ENCODE measurements around the gene IQGAP1.
A peak's percentile ranks its signal among the peaks of the same experiment; 100 is the strongest.

Gene IQGAP1

GRCh38 chr15:90389513-90389912 is 1.5 kb downstream of the IQGAP1 start:
- peak overlapping the region; percentile 83 for H3K4me3 ChIP-seq

GRCh38 chr15:90393040-90393439 is 5.0 kb downstream of the IQGAP1 start:
- Histone ChIP-seq H3K4me1 (peaks cover 14% of the 10 kb centered on the region), H3K36me3 (replicated peaks) (peaks cover 25% of the 10 kb centered on the region), H3K9me3 (no peaks in the 10 kb centered on the region), H3K27me3 (ENCODE audit: low read depth) (no peaks in the 10 kb centered on the region), H3K4me3 (no peak overlapping the region)
- DNase-seq (ENCODE audit: low spot score in 2 of 2) = no peak
- in situ Hi-C loops (cut with MboI; ENCODE audit: low sequenced_read_pairs) = no loop called here

More at GRCh38 chr15:90389513-90389912, 1.5 kb downstream of the IQGAP1 start:
- H3K27me3 ChIP-seq (ENCODE audit: low read depth) = no peaks in the 10 kb centered on the region
- DNase-seq (ENCODE audit: low spot score in 2 of 2) = no peak
- in situ Hi-C loops (cut with MboI; ENCODE audit: low sequenced_read_pairs) = no loop called here
- peaks cover 17% of the 10 kb centered on the region for H3K4me1 ChIP-seq
- peaks cover 19% of the 10 kb centered on the region for H3K36me3 ChIP-seq (replicated peaks)
- 0 out of 2 replicates have a peak, but pooled peaks cover 3% of the 10 kb centered on the region for H3K9me3 ChIP-seq

GRCh38 chr15:90394074-90394473 is 6.0 kb downstream of the IQGAP1 start:
- Histone ChIP-seq H3K4me3 (no peak overlapping the region), H3K9me3 (no peaks in the 10 kb centered on the region), H3K27me3 (ENCODE audit: low read depth) (no peaks in the 10 kb centered on the region), H3K4me1 (peaks cover 14% of the 10 kb centered on the region), H3K36me3 (replicated peaks) (peaks cover 22% of the 10 kb centered on the region)
- DNase-seq (ENCODE audit: low spot score in 2 of 2) = no peak
- in situ Hi-C loops (cut with MboI; ENCODE audit: low sequenced_read_pairs) = no loop called here

GRCh38 chr15:90394748-90395442 is 6.9 kb downstream of the IQGAP1 start:
- peaks cover 18% of the 10 kb centered on the region for H3K4me1 ChIP-seq
- H3K9me3 ChIP-seq = no peaks in the 10 kb centered on the region
- in situ Hi-C loops (cut with MboI; ENCODE audit: low sequenced_read_pairs) = no loop called here
- H3K4me3 ChIP-seq = no peak overlapping the region
- DNase-seq (ENCODE audit: low spot score in 2 of 2) = no peak
- H3K36me3 ChIP-seq (replicated peaks) = peaks cover 22% of the 10 kb centered on the region
- H3K27me3 ChIP-seq (ENCODE audit: low read depth) = no peaks in the 10 kb centered on the region

GRCh38 chr15:90396321-90396720 is 8.3 kb downstream of the IQGAP1 start:
- H3K4me1 ChIP-seq = peaks cover 21% of the 10 kb centered on the region
- no peak overlapping the region for H3K4me3 ChIP-seq
- H3K36me3 ChIP-seq (replicated peaks) = peaks cover 14% of the 10 kb centered on the region
- DNase-seq (ENCODE audit: low spot score in 2 of 2) = no peak
- H3K9me3 ChIP-seq = no peaks in the 10 kb centered on the region
- H3K27me3 ChIP-seq (ENCODE audit: low read depth) = no peaks in the 10 kb centered on the region
- in situ Hi-C loops (cut with MboI; ENCODE audit: low sequenced_read_pairs) = no loop called here

GRCh38 chr15:90400005-90400758 is 12.1 kb downstream of the IQGAP1 start:
- H3K9me3 ChIP-seq = no peaks in the 10 kb centered on the region
- no peak overlapping the region for H3K4me3 ChIP-seq
- DNase-seq (ENCODE audit: low spot score in 2 of 2) = no peak
- no peaks in the 10 kb centered on the region for H3K27me3 ChIP-seq (ENCODE audit: low read depth)
- in situ Hi-C loops (cut with MboI; ENCODE audit: low sequenced_read_pairs) = no loop called here
- peaks cover 46% of the 10 kb centered on the region for H3K4me1 ChIP-seq
- 0 out of 2 replicates have a peak, but pooled peaks cover 6% of the 10 kb centered on the region for H3K36me3 ChIP-seq (replicated peaks)

- in situ Hi-C loops (cut with MboI; ENCODE audit: low sequenced_read_pairs) = no loop called here
- Histone ChIP-seq H3K27me3 (ENCODE audit: low read depth) (no peaks in the 10 kb centered on the region), H3K4me3 (no peak overlapping the region), H3K9me3 (no peaks in the 10 kb centered on the region), H3K36me3 (replicated peaks) (0 out of 2 replicates have a peak, but pooled peaks cover under 1% of the 10 kb centered on the region), H3K4me1 (peaks cover 52% of the 10 kb centered on the region)
- peak; percentile 76 to 90 for DNase-seq (ENCODE audit: low spot score in 2 of 2)
Observed at GRCh38 chr15:90400759-90401314, 12.8 kb downstream of the IQGAP1 start.

GRCh38 chr15:90401495-90401894 is 13.5 kb downstream of the IQGAP1 start:
- no peak overlapping the region for H3K4me3 ChIP-seq
- no peak for DNase-seq (ENCODE audit: low spot score in 2 of 2)
- H3K9me3 ChIP-seq = no peaks in the 10 kb centered on the region
- in situ Hi-C loops (cut with MboI; ENCODE audit: low sequenced_read_pairs) = no loop called here
- peaks cover 58% of the 10 kb centered on the region for H3K4me1 ChIP-seq
- H3K27me3 ChIP-seq (ENCODE audit: low read depth) = no peaks in the 10 kb centered on the region
- H3K36me3 ChIP-seq (replicated peaks) = no peaks in the 10 kb centered on the region

- no peak overlapping the region for H3K4me3 ChIP-seq
- H3K4me1 ChIP-seq = peaks cover 65% of the 10 kb centered on the region
- no peak for DNase-seq (ENCODE audit: low spot score in 2 of 2)
- in situ Hi-C loops (cut with MboI; ENCODE audit: low sequenced_read_pairs) = no loop called here
- no peaks in the 10 kb centered on the region for H3K27me3 ChIP-seq (ENCODE audit: low read depth)
- H3K36me3 ChIP-seq (replicated peaks) = no peaks in the 10 kb centered on the region
- no peaks in the 10 kb centered on the region for H3K9me3 ChIP-seq
Observed at GRCh38 chr15:90402223-90402622, 14.2 kb downstream of the IQGAP1 start.

GRCh38 chr15:90402767-90403166 is 14.7 kb downstream of the IQGAP1 start:
- Histone ChIP-seq H3K36me3 (replicated peaks) (no peaks in the 10 kb centered on the region), H3K9me3 (no peaks in the 10 kb centered on the region), H3K4me3 (no peak overlapping the region), H3K4me1 (peaks cover 71% of the 10 kb centered on the region), H3K27me3 (ENCODE audit: low read depth) (no peaks in the 10 kb centered on the region)
- in situ Hi-C loops (cut with MboI; ENCODE audit: low sequenced_read_pairs) = no loop called here
- no peak for DNase-seq (ENCODE audit: low spot score in 2 of 2)

GRCh38 chr15:90405055-90405607 is 17.1 kb downstream of the IQGAP1 start:
- H3K4me3 ChIP-seq = no peak overlapping the region
- H3K9me3 ChIP-seq = no peaks in the 10 kb centered on the region
- peaks cover 68% of the 10 kb centered on the region for H3K4me1 ChIP-seq
- peak in 1 of 2 experiments; percentile 95 for DNase-seq (ENCODE audit: low spot score in 2 of 2)
- no peaks in the 10 kb centered on the region for H3K27me3 ChIP-seq (ENCODE audit: low read depth)
- in situ Hi-C loops (cut with MboI; ENCODE audit: low sequenced_read_pairs) = no loop called here
- H3K36me3 ChIP-seq (replicated peaks) = 0 out of 2 replicates have a peak, but pooled peaks cover 3% of the 10 kb centered on the region

- no peak overlapping the region for H3K4me3 ChIP-seq
- in situ Hi-C loops (cut with MboI; ENCODE audit: low sequenced_read_pairs) = no loop called here
Observed at GRCh38 chr15:90407336-90407735, 19.3 kb downstream of the IQGAP1 start.

GRCh38 chr15:90407871-90408317 is 19.9 kb downstream of the IQGAP1 start:
- peak in 1 of 2 experiments; percentile 30 for DNase-seq (ENCODE audit: low spot score in 2 of 2)
- peaks cover 58% of the 10 kb centered on the region for H3K4me1 ChIP-seq
- no peaks in the 10 kb centered on the region for H3K27me3 ChIP-seq (ENCODE audit: low read depth)
- H3K36me3 ChIP-seq (replicated peaks) = 0 out of 2 replicates have a peak, but pooled peaks cover 3% of the 10 kb centered on the region
- H3K4me3 ChIP-seq = no peak overlapping the region
- no peaks in the 10 kb centered on the region for H3K9me3 ChIP-seq
- in situ Hi-C loops (cut with MboI; ENCODE audit: low sequenced_read_pairs) = no loop called here

More at GRCh38 chr15:90407336-90407735, 19.3 kb downstream of the IQGAP1 start:
- no peak for DNase-seq (ENCODE audit: low spot score in 2 of 2)
- Histone ChIP-seq H3K27me3 (ENCODE audit: low read depth) (no peaks in the 10 kb centered on the region), H3K36me3 (replicated peaks) (0 out of 2 replicates have a peak, but pooled peaks cover 3% of the 10 kb centered on the region), H3K9me3 (no peaks in the 10 kb centered on the region), H3K4me1 (peaks cover 57% of the 10 kb centered on the region)

Data from HAP-1 (cell line).